NCI-H2227 treated with DMSO at 0.1 percent for 48 hours (cell line): ENCODE results near the gene CARD11.
"Not testable (repeated sequence)": the region's sequence is repeated elsewhere in the genome, so short reads cannot be mapped to it uniquely, and the experiment has no call there.

Experiments
- DNase-seq: peaks from one replicate; lab custom pipeline; 2025; lab: John Stamatoyannopoulos, UW

CARD11 gene

GRCh38 chr7:2924866-2925840 lies 118.5 kb downstream of the CARD11 start:
- DNase-seq = no peak

- DNase-seq = no peak
Observed at GRCh38 chr7:2923886-2924574, 119.6 kb downstream of the CARD11 start.

GRCh38 chr7:2923291-2923781 lies 120.3 kb downstream of the CARD11 start:
- DNase-seq = no peak

- no peak for DNase-seq
Observed at GRCh38 chr7:2922866-2923265, 120.8 kb downstream of the CARD11 start.

- no peak for DNase-seq
Observed at GRCh38 chr7:2922348-2922691, 121.3 kb downstream of the CARD11 start.

GRCh38 chr7:2921653-2922347 lies 121.9 kb downstream of the CARD11 start:
- DNase-seq = no peak

- DNase-seq = no peak
Observed at GRCh38 chr7:2920956-2921652, 122.6 kb downstream of the CARD11 start.

GRCh38 chr7:2920480-2920879 lies 123.2 kb downstream of the CARD11 start:
- DNase-seq = not testable (repeated sequence)

GRCh38 chr7:2920041-2920440 lies 123.6 kb downstream of the CARD11 start:
- DNase-seq = no peak

GRCh38 chr7:2919256-2919655 lies 124.4 kb downstream of the CARD11 start:
- DNase-seq = no peak

- DNase-seq = no peak
Observed at GRCh38 chr7:2918406-2918805, 125.3 kb downstream of the CARD11 start.

GRCh38 chr7:2915023-2915422 lies 128.6 kb downstream of the CARD11 start:
- no peak for DNase-seq

GRCh38 chr7:2913760-2914387 lies 129.8 kb downstream of the CARD11 start:
- no peak for DNase-seq

GRCh38 chr7:2912684-2913439 lies 130.8 kb downstream of the CARD11 start:
- DNase-seq = no peak

GRCh38 chr7:2911466-2911865 lies 132.2 kb downstream of the CARD11 start:
- DNase-seq = no peak

- DNase-seq = no peak
Observed at GRCh38 chr7:2909471-2910039, 134.1 kb downstream of the CARD11 start.

GRCh38 chr7:2909043-2909442 lies 134.6 kb downstream of the CARD11 start:
- DNase-seq = no peak

- DNase-seq = no peak
Observed at GRCh38 chr7:2908103-2908683, 135.5 kb downstream of the CARD11 start.

- DNase-seq = no peak
Observed at GRCh38 chr7:2906197-2906931, 137.3 kb downstream of the CARD11 start.
